A549 (cell line): ENCODE data around the gene MPHOSPH9.

Experiments
- CTCF ChIP-seq: fragments of >200 bp; sonication (Bioruptor Twin); formaldehyde crosslinking; IDR thresholded peaks from 3 replicates; pipeline ENCODE4 v1.5.1; 2016
- ELK1 ChIP-seq: fragments of 150-350 bp; IDR thresholded peaks from 2 replicates; pipeline ENCODE4 v1.6.1; 2014; ENCODE audit warnings: low read depth, mild to moderate bottlenecking, low read length
- ESRRA ChIP-seq: fragments of 150-350 bp; IDR thresholded peaks from 2 replicates; pipeline ENCODE4 v1.6.1; 2014; ENCODE audit warnings: mild to moderate bottlenecking, low read length, borderline replicate concordance
- HOXA7 ChIP-seq: fragments of 250-450 bp; sonication (Bioruptor Pico); IDR thresholded peaks from 2 replicates; pipeline ENCODE4 v1.5.0; 2020; ENCODE audit warnings: mild to moderate bottlenecking, moderate library complexity
- KDM1A ChIP-seq: fragments of 200-600 bp; sonication (generic); IDR thresholded peaks from 2 replicates; pipeline ENCODE4 v1.6.1; 2016; ENCODE audit warnings: low read depth, mild to moderate bottlenecking
- KDM5A ChIP-seq: fragments of 200-600 bp; sonication (generic); IDR thresholded peaks from 2 replicates; pipeline ENCODE4 v1.6.1; 2016; ENCODE audit warnings: antibody characterized with exemption, mild to moderate bottlenecking
- MAX ChIP-seq: IDR thresholded peaks from 2 replicates; pipeline ENCODE4 v1.6.1; 2012
- MYC ChIP-seq: IDR thresholded peaks from 2 replicates; pipeline ENCODE4 v1.6.1; 2012; ENCODE audit warnings: mild to moderate bottlenecking, inconsistent platforms, low read length, improper control_type of control experiment, borderline replicate concordance
- POLR2A ChIP-seq: IDR thresholded peaks from 2 replicates; pipeline ENCODE4 v1.6.1; 2012; ENCODE audit warnings: mild to moderate bottlenecking, low read length

DNA sequence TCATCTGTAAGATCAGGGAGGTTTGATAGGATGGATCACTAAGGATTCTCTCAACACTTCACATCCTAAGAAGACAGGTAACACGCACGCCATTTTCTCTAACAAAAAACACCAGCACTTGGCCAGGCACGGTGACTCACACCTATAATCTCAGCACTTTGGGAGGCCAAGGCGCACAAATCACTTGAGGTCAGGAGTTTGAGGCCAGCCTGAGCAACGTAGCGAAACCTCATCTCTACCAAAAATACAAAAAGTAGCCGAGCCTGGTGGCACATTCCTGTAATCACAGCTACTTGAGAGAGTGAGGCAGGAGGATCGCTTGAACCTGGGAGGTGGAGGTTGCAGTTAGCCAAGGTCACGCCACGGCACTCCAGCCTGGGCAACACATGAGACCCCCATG, 49.2 kb upstream of the MPHOSPH9 start:
- TF ChIP-seq POLR2A (no peak), ESRRA (no peak), CTCF (no peak), KDM5A (no peak), ELK1 (no peak), MYC (no peak), MAX (no peak), KDM1A (no peak), HOXA7 (CRISPR knock-in tag) (no peak)
